SK-N-SH treated with all-trans-retinoic acid at 6 μM for 48 hours (cell line): ENCODE measurements around the gene IER3.

Source experiments
- ATAC-seq: fragments of 200-7000 bp; cut with Tn5 transposase; 3 replicates; pipeline ENCODE4 v1.9.1; 2020; ENCODE audit warnings: mild to moderate bottlenecking, moderate library complexity
- ARNTL ChIP-seq: fragments of 450-650 bp; formaldehyde crosslinking; IDR thresholded peaks from 2 replicates; pipeline ENCODE4 v1.5.0; 2020; ENCODE audit warnings: low read depth, mild to moderate bottlenecking, moderate library complexity, borderline replicate concordance
- BACH2 ChIP-seq: fragments of 250-450 bp; sonication (Bioruptor Pico); IDR thresholded peaks from 2 replicates; pipeline ENCODE4 v1.9.0; 2021; ENCODE audit warnings: mild to moderate bottlenecking, borderline replicate concordance
- CSDC2 ChIP-seq: fragments of 250-450 bp; sonication (Bioruptor Pico); IDR thresholded peaks from 2 replicates; pipeline ENCODE4 v1.5.0; 2020; ENCODE audit warnings: mild to moderate bottlenecking, moderate library complexity
- ESRRG ChIP-seq: fragments of 250-450 bp; sonication (Bioruptor Pico); IDR thresholded peaks from 2 replicates; pipeline ENCODE4 v1.6.1; 2021; ENCODE audit warnings: mild to moderate bottlenecking
- GLIS3 ChIP-seq: fragments of 250-450 bp; sonication (Bioruptor Pico); IDR thresholded peaks from 2 replicates; pipeline ENCODE4 v1.5.0; 2020; ENCODE audit warnings: mild to moderate bottlenecking, moderate library complexity
- ISL1 ChIP-seq: fragments of 250-450 bp; sonication (Bioruptor Pico); IDR thresholded peaks from 2 replicates; pipeline ENCODE4 v2.1.2; 2022; ENCODE audit warnings: mild to moderate bottlenecking, moderate library complexity
- OSR1 ChIP-seq: fragments of 250-450 bp; sonication (Bioruptor Pico); IDR thresholded peaks from 2 replicates; pipeline ENCODE4 v1.8.0; 2022; ENCODE audit warnings: moderate library complexity, mild to moderate bottlenecking, inconsistent platforms
- PPARA ChIP-seq: fragments of 250-450 bp; sonication (Bioruptor Pico); IDR thresholded peaks from 2 replicates; pipeline ENCODE4 v1.5.0; 2020; ENCODE audit warnings: mild to moderate bottlenecking, borderline replicate concordance
- RARB ChIP-seq: fragments of 250-450 bp; sonication (Bioruptor Pico); IDR thresholded peaks from 2 replicates; pipeline ENCODE4 v1.8.0; 2021; ENCODE audit warnings: mild to moderate bottlenecking, moderate library complexity
- TOX ChIP-seq: fragments of 250-450 bp; sonication (Bioruptor Pico); IDR thresholded peaks from 2 replicates; pipeline ENCODE4 v1.8.0; 2021; ENCODE audit warnings: mild to moderate bottlenecking, moderate library complexity, borderline replicate concordance
- ZC3H10 ChIP-seq: fragments of 250-450 bp; sonication (Bioruptor Pico); IDR thresholded peaks from 2 replicates; pipeline ENCODE4 v1.5.1; 2021; ENCODE audit warnings: mild to moderate bottlenecking, moderate library complexity
- ZFP3 ChIP-seq: fragments of 250-450 bp; sonication (Bioruptor Pico); IDR thresholded peaks from 2 replicates; pipeline ENCODE4 v1.5.0; 2020; ENCODE audit warnings: mild to moderate bottlenecking, moderate library complexity
- ZFP30 ChIP-seq: fragments of 450-650 bp; formaldehyde crosslinking; IDR thresholded peaks from 2 replicates; pipeline ENCODE4 v1.5.0; 2022; ENCODE audit warnings: mild to moderate bottlenecking, moderate library complexity
- ZNF70 ChIP-seq: fragments of 450-650 bp; formaldehyde crosslinking; IDR thresholded peaks from 2 replicates; pipeline ENCODE4 v1.5.0; 2020; ENCODE audit warnings: mild to moderate bottlenecking, moderate library complexity
- ZNF8 ChIP-seq: fragments of 450-650 bp; formaldehyde crosslinking; IDR thresholded peaks from 2 replicates; pipeline ENCODE4 v1.5.0; 2020; ENCODE audit warnings: mild to moderate bottlenecking, moderate library complexity
- TF ChIP-seq, protein P1 (sequence below): fragments of 250-450 bp; sonication (Bioruptor Pico); IDR thresholded peaks from 2 replicates; pipeline ENCODE4 v1.8.0; 2021; ENCODE audit warnings: low read depth, mild to moderate bottlenecking, moderate library complexity, borderline replicate concordance
- TF ChIP-seq, protein P2 (sequence below): fragments of 250-450 bp; sonication (Bioruptor Pico); IDR thresholded peaks from 2 replicates; pipeline ENCODE4 v1.5.1; 2020; ENCODE audit warnings: low read depth, mild to moderate bottlenecking, moderate library complexity
- TF ChIP-seq, protein P3 (sequence below): fragments of 250-450 bp; sonication (Bioruptor Pico); IDR thresholded peaks from 2 replicates; pipeline ENCODE4 v1.8.0; 2020; ENCODE audit warnings: mild to moderate bottlenecking, moderate library complexity, borderline replicate concordance
- TF ChIP-seq, protein P4 (sequence below): fragments of 250-450 bp; sonication (Bioruptor Pico); IDR thresholded peaks from 2 replicates; pipeline ENCODE4 v1.5.0; 2020; ENCODE audit warnings: mild to moderate bottlenecking, moderate library complexity
- TF ChIP-seq, protein P5 (sequence below): fragments of 250-450 bp; sonication (Bioruptor Pico); IDR thresholded peaks from 2 replicates; pipeline ENCODE4 v1.5.1; 2021; ENCODE audit warnings: mild to moderate bottlenecking, moderate library complexity

The IER3 gene

DNA sequence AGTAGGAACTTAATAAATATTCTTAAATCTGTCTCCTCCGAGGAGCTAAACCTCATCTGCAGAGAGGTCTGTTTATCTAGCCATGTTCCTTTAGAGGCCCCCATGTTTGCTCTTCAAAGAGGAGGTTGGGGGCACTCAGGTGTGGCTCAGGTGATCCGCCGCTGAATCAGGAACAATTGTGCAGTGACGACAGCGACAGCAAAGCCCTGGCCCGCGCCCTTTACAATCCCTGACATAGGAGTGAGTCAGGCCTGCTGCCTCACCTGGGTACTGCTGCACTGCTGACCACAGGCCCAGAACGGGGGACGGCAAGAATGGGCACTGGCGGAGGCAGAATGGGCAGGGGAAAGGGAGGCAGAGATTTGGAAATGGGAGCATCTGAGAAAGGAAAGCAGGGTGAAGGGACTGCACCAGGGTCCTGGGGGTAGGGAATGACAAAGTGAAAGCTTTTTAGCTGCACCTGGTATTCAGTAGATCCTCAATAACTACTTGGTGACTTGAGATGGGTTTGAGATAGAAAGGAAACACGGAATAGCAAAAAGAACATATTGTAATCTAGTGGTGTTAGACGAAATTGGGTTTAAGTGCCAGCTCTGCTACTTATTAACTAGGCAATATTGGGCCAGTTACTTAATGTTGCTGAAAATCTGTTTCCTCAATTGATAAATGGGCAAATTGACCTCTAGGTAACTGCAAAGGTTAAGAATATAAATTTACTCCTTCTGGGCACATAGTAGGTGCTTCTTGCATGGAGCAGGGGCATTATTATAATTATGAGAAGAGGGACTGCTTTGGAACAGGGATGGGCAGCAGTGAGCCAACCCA is 5.4 kb upstream of the IER3 start:
- TF ChIP-seq ZFP3 = no peak
- no peak for ATAC-seq

DNA sequence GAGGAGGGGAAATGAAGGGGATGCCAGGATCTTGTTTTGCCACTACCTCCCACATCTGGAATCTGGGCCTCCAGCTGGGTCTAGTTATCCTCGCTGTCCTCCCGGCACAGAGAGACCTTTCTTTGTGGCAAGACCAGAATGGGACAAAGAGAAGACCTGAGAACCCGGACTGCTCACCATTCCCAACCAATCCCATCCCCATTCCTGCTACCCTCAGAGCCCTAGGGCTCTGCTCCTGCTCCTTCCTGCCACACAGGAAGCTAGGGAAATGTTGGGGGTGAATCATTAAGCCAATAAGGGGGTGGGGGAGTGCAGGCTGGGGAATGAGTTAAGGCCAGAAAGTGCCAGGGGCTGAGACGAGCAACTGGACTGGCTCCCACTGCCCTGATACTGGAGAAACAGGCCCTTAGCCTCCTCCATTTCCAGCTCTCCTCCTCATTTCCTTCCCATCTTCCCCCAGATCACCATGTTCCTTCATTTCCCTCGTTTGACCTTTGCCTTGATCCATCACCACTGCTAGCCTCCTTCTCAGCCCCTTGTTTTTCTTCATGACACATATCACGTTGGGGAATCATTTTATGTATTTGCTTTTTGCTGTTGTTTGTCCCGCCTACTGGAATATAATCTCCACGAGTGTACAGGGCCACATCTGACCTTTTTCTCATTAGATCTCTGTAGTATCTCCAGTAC is 4.6 kb upstream of the IER3 start:
- no peak for ATAC-seq
- TF ChIP-seq ZFP3 (no peak), PPARA (CRISPR knock-in tag) (no peak), RARB (CRISPR knock-in tag) (no peak), ISL1 (CRISPR knock-in tag) (no peak), ESRRG (CRISPR knock-in tag) (no peak), GLIS3 (CRISPR knock-in tag) (no peak), OSR1 (CRISPR knock-in tag) (no peak), CSDC2 (CRISPR knock-in tag) (no peak), BACH2 (CRISPR knock-in tag) (no peak), ZNF70 (CRISPR knock-in tag) (no peak), ZC3H10 (no peak)
- TF ChIP-seq, protein P1, sequence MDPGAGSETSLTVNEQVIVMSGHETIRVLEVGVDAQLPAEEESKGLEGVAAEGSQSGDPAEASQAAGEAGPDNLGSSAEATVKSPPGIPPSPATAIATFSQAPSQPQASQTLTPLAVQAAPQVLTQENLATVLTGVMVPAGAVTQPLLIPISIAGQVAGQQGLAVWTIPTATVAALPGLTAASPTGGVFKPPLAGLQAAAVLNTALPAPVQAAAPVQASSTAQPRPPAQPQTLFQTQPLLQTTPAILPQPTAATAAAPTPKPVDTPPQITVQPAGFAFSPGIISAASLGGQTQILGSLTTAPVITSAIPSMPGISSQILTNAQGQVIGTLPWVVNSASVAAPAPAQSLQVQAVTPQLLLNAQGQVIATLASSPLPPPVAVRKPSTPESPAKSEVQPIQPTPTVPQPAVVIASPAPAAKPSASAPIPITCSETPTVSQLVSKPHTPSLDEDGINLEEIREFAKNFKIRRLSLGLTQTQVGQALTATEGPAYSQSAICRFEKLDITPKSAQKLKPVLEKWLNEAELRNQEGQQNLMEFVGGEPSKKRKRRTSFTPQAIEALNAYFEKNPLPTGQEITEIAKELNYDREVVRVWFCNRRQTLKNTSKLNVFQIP (CRISPR knock-in tag) = no peak
- TF ChIP-seq, protein P2, sequence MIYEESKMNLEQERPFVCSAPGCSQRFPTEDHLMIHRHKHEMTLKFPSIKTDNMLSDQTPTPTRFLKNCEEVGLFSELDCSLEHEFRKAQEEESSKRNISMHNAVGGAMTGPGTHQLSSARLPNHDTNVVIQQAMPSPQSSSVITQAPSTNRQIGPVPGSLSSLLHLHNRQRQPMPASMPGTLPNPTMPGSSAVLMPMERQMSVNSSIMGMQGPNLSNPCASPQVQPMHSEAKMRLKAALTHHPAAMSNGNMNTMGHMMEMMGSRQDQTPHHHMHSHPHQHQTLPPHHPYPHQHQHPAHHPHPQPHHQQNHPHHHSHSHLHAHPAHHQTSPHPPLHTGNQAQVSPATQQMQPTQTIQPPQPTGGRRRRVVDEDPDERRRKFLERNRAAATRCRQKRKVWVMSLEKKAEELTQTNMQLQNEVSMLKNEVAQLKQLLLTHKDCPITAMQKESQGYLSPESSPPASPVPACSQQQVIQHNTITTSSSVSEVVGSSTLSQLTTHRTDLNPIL (CRISPR knock-in tag) = no peak
- TF ChIP-seq, protein P3, sequence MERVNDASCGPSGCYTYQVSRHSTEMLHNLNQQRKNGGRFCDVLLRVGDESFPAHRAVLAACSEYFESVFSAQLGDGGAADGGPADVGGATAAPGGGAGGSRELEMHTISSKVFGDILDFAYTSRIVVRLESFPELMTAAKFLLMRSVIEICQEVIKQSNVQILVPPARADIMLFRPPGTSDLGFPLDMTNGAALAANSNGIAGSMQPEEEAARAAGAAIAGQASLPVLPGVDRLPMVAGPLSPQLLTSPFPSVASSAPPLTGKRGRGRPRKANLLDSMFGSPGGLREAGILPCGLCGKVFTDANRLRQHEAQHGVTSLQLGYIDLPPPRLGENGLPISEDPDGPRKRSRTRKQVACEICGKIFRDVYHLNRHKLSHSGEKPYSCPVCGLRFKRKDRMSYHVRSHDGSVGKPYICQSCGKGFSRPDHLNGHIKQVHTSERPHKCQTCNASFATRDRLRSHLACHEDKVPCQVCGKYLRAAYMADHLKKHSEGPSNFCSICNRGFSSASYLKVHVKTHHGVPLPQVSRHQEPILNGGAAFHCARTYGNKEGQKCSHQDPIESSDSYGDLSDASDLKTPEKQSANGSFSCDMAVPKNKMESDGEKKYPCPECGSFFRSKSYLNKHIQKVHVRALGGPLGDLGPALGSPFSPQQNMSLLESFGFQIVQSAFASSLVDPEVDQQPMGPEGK (CRISPR knock-in tag) = no peak
- TF ChIP-seq, protein P4, sequence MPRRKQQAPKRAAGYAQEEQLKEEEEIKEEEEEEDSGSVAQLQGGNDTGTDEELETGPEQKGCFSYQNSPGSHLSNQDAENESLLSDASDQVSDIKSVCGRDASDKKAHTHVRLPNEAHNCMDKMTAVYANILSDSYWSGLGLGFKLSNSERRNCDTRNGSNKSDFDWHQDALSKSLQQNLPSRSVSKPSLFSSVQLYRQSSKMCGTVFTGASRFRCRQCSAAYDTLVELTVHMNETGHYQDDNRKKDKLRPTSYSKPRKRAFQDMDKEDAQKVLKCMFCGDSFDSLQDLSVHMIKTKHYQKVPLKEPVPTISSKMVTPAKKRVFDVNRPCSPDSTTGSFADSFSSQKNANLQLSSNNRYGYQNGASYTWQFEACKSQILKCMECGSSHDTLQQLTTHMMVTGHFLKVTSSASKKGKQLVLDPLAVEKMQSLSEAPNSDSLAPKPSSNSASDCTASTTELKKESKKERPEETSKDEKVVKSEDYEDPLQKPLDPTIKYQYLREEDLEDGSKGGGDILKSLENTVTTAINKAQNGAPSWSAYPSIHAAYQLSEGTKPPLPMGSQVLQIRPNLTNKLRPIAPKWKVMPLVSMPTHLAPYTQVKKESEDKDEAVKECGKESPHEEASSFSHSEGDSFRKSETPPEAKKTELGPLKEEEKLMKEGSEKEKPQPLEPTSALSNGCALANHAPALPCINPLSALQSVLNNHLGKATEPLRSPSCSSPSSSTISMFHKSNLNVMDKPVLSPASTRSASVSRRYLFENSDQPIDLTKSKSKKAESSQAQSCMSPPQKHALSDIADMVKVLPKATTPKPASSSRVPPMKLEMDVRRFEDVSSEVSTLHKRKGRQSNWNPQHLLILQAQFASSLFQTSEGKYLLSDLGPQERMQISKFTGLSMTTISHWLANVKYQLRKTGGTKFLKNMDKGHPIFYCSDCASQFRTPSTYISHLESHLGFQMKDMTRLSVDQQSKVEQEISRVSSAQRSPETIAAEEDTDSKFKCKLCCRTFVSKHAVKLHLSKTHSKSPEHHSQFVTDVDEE (CRISPR knock-in tag) = no peak
- TF ChIP-seq, protein P5, sequence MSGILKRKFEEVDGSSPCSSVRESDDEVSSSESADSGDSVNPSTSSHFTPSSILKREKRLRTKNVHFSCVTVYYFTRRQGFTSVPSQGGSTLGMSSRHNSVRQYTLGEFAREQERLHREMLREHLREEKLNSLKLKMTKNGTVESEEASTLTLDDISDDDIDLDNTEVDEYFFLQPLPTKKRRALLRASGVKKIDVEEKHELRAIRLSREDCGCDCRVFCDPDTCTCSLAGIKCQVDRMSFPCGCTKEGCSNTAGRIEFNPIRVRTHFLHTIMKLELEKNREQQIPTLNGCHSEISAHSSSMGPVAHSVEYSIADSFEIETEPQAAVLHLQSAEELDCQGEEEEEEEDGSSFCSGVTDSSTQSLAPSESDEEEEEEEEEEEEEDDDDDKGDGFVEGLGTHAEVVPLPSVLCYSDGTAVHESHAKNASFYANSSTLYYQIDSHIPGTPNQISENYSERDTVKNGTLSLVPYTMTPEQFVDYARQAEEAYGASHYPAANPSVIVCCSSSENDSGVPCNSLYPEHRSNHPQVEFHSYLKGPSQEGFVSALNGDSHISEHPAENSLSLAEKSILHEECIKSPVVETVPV (CRISPR knock-in tag) = no peak

DNA sequence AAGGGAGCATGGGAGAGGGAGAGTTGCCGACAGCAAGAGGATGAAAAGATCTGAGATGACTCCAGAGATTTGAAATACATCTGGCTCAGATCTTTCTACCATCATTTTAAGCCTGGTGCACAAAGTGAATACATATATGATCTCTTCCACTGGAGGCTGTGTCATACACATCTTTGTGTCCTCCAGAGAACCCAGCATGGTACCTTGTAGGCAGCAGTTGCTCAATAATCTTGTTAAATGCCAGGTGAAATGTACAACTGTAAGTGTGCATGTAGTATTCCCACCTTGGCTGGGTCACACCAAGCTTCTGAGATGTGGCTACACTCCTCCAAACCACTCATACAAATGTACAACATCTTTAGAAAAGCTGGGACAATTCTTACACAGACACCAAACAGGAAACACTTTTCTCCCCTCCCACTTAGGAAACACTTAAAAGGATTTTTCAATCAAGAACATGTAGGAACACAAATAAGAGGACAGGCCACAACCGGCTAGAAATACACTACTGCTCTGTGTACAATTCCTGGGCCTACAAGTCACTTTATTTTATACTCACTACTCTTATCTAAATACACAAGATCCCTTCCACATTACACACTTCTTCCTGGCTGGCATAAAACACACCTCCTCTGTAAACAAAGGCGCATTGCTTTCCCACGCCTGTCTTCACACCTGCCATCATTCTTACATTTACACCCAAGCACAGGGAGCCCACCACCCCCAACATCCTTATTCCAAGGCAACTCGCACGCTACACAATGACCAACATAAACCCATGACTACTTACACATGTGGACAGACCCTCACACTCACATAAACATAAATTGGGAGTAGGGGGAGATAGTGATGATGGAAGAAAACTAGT is 3.8 kb upstream of the IER3 start:
- no peak for ATAC-seq
- TF ChIP-seq, protein P3 (CRISPR knock-in tag) = no peak
- TF ChIP-seq, protein P5 (CRISPR knock-in tag) = no peak
- no peak for TF ChIP-seq ZFP3
- TF ChIP-seq ARNTL = no peak
- TF ChIP-seq, protein P1 (CRISPR knock-in tag) = no peak
- TF ChIP-seq TOX = no peak
- no peak for TF ChIP-seq ISL1 (CRISPR knock-in tag)
- no peak for TF ChIP-seq ZNF8 (CRISPR knock-in tag)
- TF ChIP-seq ZNF70 (CRISPR knock-in tag) = no peak
- TF ChIP-seq ZFP30 (CRISPR knock-in tag) = no peak
